HEK293 (cell line): Measurements from ENCODE around the gene UTP14C.
A peak's percentile ranks its signal among the peaks of the same experiment; 100 is the strongest.

Experiments used
- CTCF ChIA-PET: fragments of 350-600 bp; formaldehyde crosslinking; extraction: SDS; loops from one replicate; lab custom pipeline; 2021; ENCODE audit warnings: antibody characterized with exemption; lab: Yijun Ruan, JAX
- POLR2A ChIA-PET: fragments of 300-600 bp; formaldehyde crosslinking; extraction: SDS; loops from one replicate; lab custom pipeline; 2020; ENCODE audit warnings: antibody characterized with exemption, inconsistent platforms; lab: Yijun Ruan, JAX
- H3K27ac ChIP-seq: fragments of 200-500 bp; sonication (Bioruptor generic); 2 replicates; pipeline ENCODE4 v1.5.1; 2014; ENCODE audit warnings: low read depth, low read length, control low read depth, inconsistent platforms; ENCODE audit errors: extremely low read depth
- H3K36me3 ChIP-seq, 2 experiments: fragments of 200-500 bp in 1 of 2; sonication (Bioruptor generic) in 1 of 2; 1 replicate in 1 of 2; 2 replicates in 1 of 2; pipeline ENCODE4 v1.5.1; 2014 to 2017; ENCODE audit warnings: inconsistent platforms in 2 of 2, low read length in 2 of 2; ENCODE audit not compliant: control insufficient read depth in 2 of 2, insufficient read depth in 1 of 2
- H3K4me1 ChIP-seq: fragments of 200-500 bp; sonication (Bioruptor generic); 2 replicates; pipeline ENCODE4 v1.5.1; 2014; ENCODE audit warnings: mild to moderate bottlenecking, low read length, inconsistent platforms; ENCODE audit not compliant: control insufficient read depth, insufficient read depth
- H3K4me3 ChIP-seq: 2 replicates; pipeline ENCODE4 v1.5.1; 2011; ENCODE audit warnings: low read depth, mild to moderate bottlenecking, control low read depth, low read length, moderate library complexity
- H3K9me3 ChIP-seq: fragments of 200-500 bp; sonication (Bioruptor generic); 2 replicates; pipeline ENCODE4 v1.5.1; 2014; ENCODE audit warnings: low read depth, low read length, inconsistent platforms; ENCODE audit not compliant: control insufficient read depth, insufficient read depth
- GLI2 ChIP-seq: fragments of 450-650 bp; formaldehyde crosslinking; IDR thresholded peaks from 2 replicates; pipeline ENCODE4; 2017; ENCODE audit warnings: missing biosample characterization, missing genetic modification characterization, low read depth, borderline replicate concordance
- GLIS1 ChIP-seq: fragments of 450-650 bp; formaldehyde crosslinking; IDR thresholded peaks from 2 replicates; pipeline ENCODE4 v1.5.1; 2016; ENCODE audit warnings: missing biosample characterization, missing genetic modification characterization
- HOXD13 ChIP-seq: sonication (generic); formaldehyde crosslinking; IDR thresholded peaks from 2 replicates; pipeline ENCODE4 v1.8.0; 2022; ENCODE audit warnings: missing genetic modification reagents, borderline replicate concordance
- MYNN ChIP-seq: fragments of 450-650 bp; formaldehyde crosslinking; IDR thresholded peaks from 2 replicates; pipeline ENCODE4 v1.5.1; 2016; ENCODE audit warnings: missing biosample characterization, missing genetic modification characterization, borderline replicate concordance
- MZF1 ChIP-seq: fragments of 450-650 bp; formaldehyde crosslinking; IDR thresholded peaks from 2 replicates; pipeline ENCODE4 v1.5.1; 2017; ENCODE audit warnings: missing biosample characterization, missing genetic modification characterization, borderline replicate concordance
- PBX3 ChIP-seq: sonication (generic); formaldehyde crosslinking; IDR thresholded peaks from 2 replicates; pipeline ENCODE4 v1.8.1; 2022; ENCODE audit warnings: mild to moderate bottlenecking, moderate library complexity, missing genetic modification reagents
- REST ChIP-seq: fragments of 450-650 bp; formaldehyde crosslinking; IDR thresholded peaks from 2 replicates; pipeline ENCODE4 v1.5.1; 2016; ENCODE audit warnings: missing biosample characterization, missing genetic modification characterization
- SCRT2 ChIP-seq: fragments of 450-650 bp; formaldehyde crosslinking; IDR thresholded peaks from 2 replicates; pipeline ENCODE4 v1.5.1; 2016; ENCODE audit warnings: missing biosample characterization, missing genetic modification characterization
- SP3 ChIP-seq: fragments of 450-650 bp; formaldehyde crosslinking; IDR thresholded peaks from 2 replicates; pipeline ENCODE4 v1.5.1; 2016; ENCODE audit warnings: missing biosample characterization, missing genetic modification characterization
- WT1 ChIP-seq: fragments of 450-650 bp; formaldehyde crosslinking; IDR thresholded peaks from 2 replicates; pipeline ENCODE4 v1.5.1; 2016; ENCODE audit warnings: missing biosample characterization, missing genetic modification characterization
- YY2 ChIP-seq: fragments of 450-650 bp; formaldehyde crosslinking; IDR thresholded peaks from 2 replicates; pipeline ENCODE4 v1.5.1; 2016; ENCODE audit warnings: missing biosample characterization, missing genetic modification characterization
- ZEB2 ChIP-seq: fragments of 450-650 bp; formaldehyde crosslinking; IDR thresholded peaks from 2 replicates; pipeline ENCODE4 v1.5.1; 2016; ENCODE audit warnings: missing biosample characterization, missing genetic modification characterization
- ZFP69B ChIP-seq: fragments of 450-650 bp; formaldehyde crosslinking; IDR thresholded peaks from 2 replicates; pipeline ENCODE4 v1.5.1; 2016; ENCODE audit warnings: missing biosample characterization, missing genetic modification characterization
- ZNF146 ChIP-seq: fragments of 450-650 bp; formaldehyde crosslinking; IDR thresholded peaks from 2 replicates; pipeline ENCODE4 v1.5.1; 2016; ENCODE audit warnings: missing biosample characterization, missing genetic modification characterization
- ZNF18 ChIP-seq: fragments of 450-650 bp; formaldehyde crosslinking; IDR thresholded peaks from 2 replicates; pipeline ENCODE4 v1.5.1; 2016; ENCODE audit warnings: missing biosample characterization, missing genetic modification characterization
- ZNF24 ChIP-seq: fragments of 450-650 bp; formaldehyde crosslinking; IDR thresholded peaks from 2 replicates; pipeline ENCODE4 v1.5.1; 2016; ENCODE audit warnings: missing biosample characterization, missing genetic modification characterization
- ZNF324 ChIP-seq: fragments of 450-650 bp; formaldehyde crosslinking; IDR thresholded peaks from 2 replicates; pipeline ENCODE4 v1.5.1; 2016; ENCODE audit warnings: missing biosample characterization, missing genetic modification characterization
- ZNF37A ChIP-seq: fragments of 450-650 bp; IDR thresholded peaks from 2 replicates; pipeline ENCODE4 v1.5.1; 2018; ENCODE audit warnings: missing biosample characterization, missing genetic modification characterization
- ZNF391 ChIP-seq: fragments of 450-650 bp; formaldehyde crosslinking; IDR thresholded peaks from 2 replicates; pipeline ENCODE4 v1.5.1; 2016; ENCODE audit warnings: low read depth, missing biosample characterization, missing genetic modification characterization, borderline replicate concordance
- ZNF549 ChIP-seq: fragments of 450-650 bp; IDR thresholded peaks from 2 replicates; pipeline ENCODE4 v1.5.1; 2018; ENCODE audit warnings: missing biosample characterization, missing genetic modification characterization, mild to moderate bottlenecking, inconsistent platforms, moderate library complexity
- ZNF585B ChIP-seq: fragments of 450-650 bp; formaldehyde crosslinking; IDR thresholded peaks from 2 replicates; pipeline ENCODE4 v1.5.1; 2016; ENCODE audit warnings: missing biosample characterization, missing genetic modification characterization
- ZNF600 ChIP-seq: fragments of 450-650 bp; formaldehyde crosslinking; IDR thresholded peaks from 2 replicates; pipeline ENCODE4 v1.5.1; 2016; ENCODE audit warnings: missing biosample characterization, missing genetic modification characterization
- ZNF701 ChIP-seq: fragments of 450-650 bp; formaldehyde crosslinking; IDR thresholded peaks from 2 replicates; pipeline ENCODE4 v1.5.1; 2016; ENCODE audit warnings: missing biosample characterization, missing genetic modification characterization
- ZNF707 ChIP-seq: fragments of 450-650 bp; formaldehyde crosslinking; IDR thresholded peaks from 2 replicates; pipeline ENCODE4 v1.5.1; 2016; ENCODE audit warnings: missing biosample characterization, missing genetic modification characterization
- ZNF785 ChIP-seq: fragments of 450-650 bp; formaldehyde crosslinking; IDR thresholded peaks from 2 replicates; pipeline ENCODE4 v1.5.1; 2016; ENCODE audit warnings: missing biosample characterization, missing genetic modification characterization
- ZNF791 ChIP-seq: fragments of 450-650 bp; formaldehyde crosslinking; IDR thresholded peaks from 2 replicates; pipeline ENCODE4 v1.5.1; 2016; ENCODE audit warnings: missing biosample characterization, missing genetic modification characterization
- ZSCAN30 ChIP-seq: fragments of 450-650 bp; IDR thresholded peaks from 2 replicates; pipeline ENCODE4 v1.5.1; 2018; ENCODE audit warnings: missing biosample characterization, mild to moderate bottlenecking, missing genetic modification characterization, moderate library complexity

UTP14C gene

GRCh38 chr13:52016296-52016695 lies 8.2 kb upstream of the UTP14C start:
- ChIA-PET CTCF (no interaction called here), POLR2A (no interaction called here)
- TF ChIP-seq ZNF37A (no peak), ZNF707 (tag by site-specific recombination) (no peak), ZNF585B (tag by site-specific recombination) (peak; percentile 96)

GRCh38 chr13:52020191-52020590 lies 4.3 kb upstream of the UTP14C start:
- CTCF ChIA-PET, result interaction anchor here (1.0 kb wide), 1 partner anchor 83 kb away, joined by 3 read pairs; no protein-coding TSS in a partner anchor
- peaks cover 3 to 55% of the 10 kb centered on the region in 2 experiments; a peak in 2 of 3 replicates for H3K36me3 ChIP-seq
- H3K4me3 ChIP-seq, result no peak overlapping the region
- POLR2A ChIA-PET, result no interaction called here
- H3K4me1 ChIP-seq, result no peaks in the 10 kb centered on the region
- H3K27ac ChIP-seq, result no peak overlapping the region
- H3K9me3 ChIP-seq, result no peaks in the 10 kb centered on the region
- TF ChIP-seq ZEB2 (tag by site-specific recombination) (no peak), ZNF18 (no peak), ZNF24 (tag by site-specific recombination) (no peak), YY2 (tag by site-specific recombination) (no peak), ZNF391 (tag by site-specific recombination) (no peak), SP3 (tag by site-specific recombination) (no peak), ZNF600 (tag by site-specific recombination) (no peak), ZFP69B (tag by site-specific recombination) (no peak), GLIS1 (tag by site-specific recombination) (no peak), GLI2 (tag by site-specific recombination) (no peak), REST (tag by site-specific recombination) (no peak)
- TF ChIP-seq, all 188 proteins: peak for 0

More at GRCh38 chr13:52016296-52016695, 8.2 kb upstream of the UTP14C start:
- Histone ChIP-seq H3K36me3 (peaks cover 3 to 25% of the 10 kb centered on the region in 2 experiments; a peak in 2 of 3 replicates), H3K4me1 (no peaks in the 10 kb centered on the region), H3K27ac (no peak overlapping the region), H3K9me3 (no peaks in the 10 kb centered on the region), H3K4me3 (no peak overlapping the region)

GRCh38 chr13:52022356-52022755 lies 2.1 kb upstream of the UTP14C start:
- Histone ChIP-seq H3K4me3 (no peak overlapping the region), H3K27ac (no peak overlapping the region), H3K36me3 (peaks cover 3 to 67% of the 10 kb centered on the region in 2 experiments; a peak in 2 of 3 replicates), H3K4me1 (no peaks in the 10 kb centered on the region), H3K9me3 (no peaks in the 10 kb centered on the region)
- POLR2A ChIA-PET, result interaction anchor here (1.2 kb wide), 1 partner anchor 10 kb away, joined by 5 read pairs; no protein-coding TSS in a partner anchor
- CTCF ChIA-PET, result interaction anchor here (0.7 to 1.0 kb wide), 2 partner anchors 21 to 94 kb away, joined by 3 read pairs; no protein-coding TSS in a partner anchor
- no peak for TF ChIP-seq SCRT2 (tag by site-specific recombination)
- no peak for TF ChIP-seq ZNF791
- TF ChIP-seq MZF1 (tag by site-specific recombination), result no peak
- no peak for TF ChIP-seq HOXD13 (CRISPR knock-in tag)
- TF ChIP-seq ZNF701 (tag by site-specific recombination), result no peak
- TF ChIP-seq ZNF324, result no peak
- TF ChIP-seq PBX3 (CRISPR knock-in tag), result no peak
- TF ChIP-seq ZNF549 (tag by site-specific recombination), result no peak
- no peak for TF ChIP-seq WT1 (tag by site-specific recombination)
- TF ChIP-seq ZNF146, result no peak
- TF ChIP-seq ZSCAN30, result no peak
- no peak for TF ChIP-seq ZNF785 (tag by site-specific recombination)
- no peak for TF ChIP-seq MYNN (tag by site-specific recombination)
